GM12874 (cell line): ENCODE results near the gene AQP1.

Source experiments
- TF ChIP-seq, protein P1 (sequence below): IDR thresholded peaks from 2 replicates; pipeline ENCODE4 v1.5.1; 2011; ENCODE audit warnings: low read depth, mild to moderate bottlenecking, control low read depth, low read length, moderate library complexity; ENCODE audit not compliant: insufficient read depth

The AQP1 gene

DNA sequence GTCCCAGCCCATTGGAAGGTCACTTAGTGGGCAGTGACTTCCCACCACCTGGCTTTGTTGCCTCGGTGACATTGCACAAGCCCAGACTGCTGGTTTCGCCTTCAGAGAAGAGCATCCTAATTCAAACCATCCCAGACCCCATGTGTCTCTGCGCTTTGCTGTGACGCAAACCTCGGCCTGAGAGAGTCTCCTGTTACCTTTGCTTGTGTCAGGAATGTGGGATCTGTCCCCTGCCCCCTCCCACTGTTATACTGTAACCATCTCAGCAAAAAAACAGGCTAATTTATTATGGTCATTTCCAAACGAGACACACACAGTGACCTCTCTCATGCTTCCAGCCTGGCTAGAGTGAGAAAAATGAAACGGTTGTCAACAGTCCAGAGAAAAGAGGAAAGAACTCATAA is 25.0 kb upstream of the AQP1 start:
- TF ChIP-seq, protein P1, sequence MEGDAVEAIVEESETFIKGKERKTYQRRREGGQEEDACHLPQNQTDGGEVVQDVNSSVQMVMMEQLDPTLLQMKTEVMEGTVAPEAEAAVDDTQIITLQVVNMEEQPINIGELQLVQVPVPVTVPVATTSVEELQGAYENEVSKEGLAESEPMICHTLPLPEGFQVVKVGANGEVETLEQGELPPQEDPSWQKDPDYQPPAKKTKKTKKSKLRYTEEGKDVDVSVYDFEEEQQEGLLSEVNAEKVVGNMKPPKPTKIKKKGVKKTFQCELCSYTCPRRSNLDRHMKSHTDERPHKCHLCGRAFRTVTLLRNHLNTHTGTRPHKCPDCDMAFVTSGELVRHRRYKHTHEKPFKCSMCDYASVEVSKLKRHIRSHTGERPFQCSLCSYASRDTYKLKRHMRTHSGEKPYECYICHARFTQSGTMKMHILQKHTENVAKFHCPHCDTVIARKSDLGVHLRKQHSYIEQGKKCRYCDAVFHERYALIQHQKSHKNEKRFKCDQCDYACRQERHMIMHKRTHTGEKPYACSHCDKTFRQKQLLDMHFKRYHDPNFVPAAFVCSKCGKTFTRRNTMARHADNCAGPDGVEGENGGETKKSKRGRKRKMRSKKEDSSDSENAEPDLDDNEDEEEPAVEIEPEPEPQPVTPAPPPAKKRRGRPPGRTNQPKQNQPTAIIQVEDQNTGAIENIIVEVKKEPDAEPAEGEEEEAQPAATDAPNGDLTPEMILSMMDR: no peak

DNA sequence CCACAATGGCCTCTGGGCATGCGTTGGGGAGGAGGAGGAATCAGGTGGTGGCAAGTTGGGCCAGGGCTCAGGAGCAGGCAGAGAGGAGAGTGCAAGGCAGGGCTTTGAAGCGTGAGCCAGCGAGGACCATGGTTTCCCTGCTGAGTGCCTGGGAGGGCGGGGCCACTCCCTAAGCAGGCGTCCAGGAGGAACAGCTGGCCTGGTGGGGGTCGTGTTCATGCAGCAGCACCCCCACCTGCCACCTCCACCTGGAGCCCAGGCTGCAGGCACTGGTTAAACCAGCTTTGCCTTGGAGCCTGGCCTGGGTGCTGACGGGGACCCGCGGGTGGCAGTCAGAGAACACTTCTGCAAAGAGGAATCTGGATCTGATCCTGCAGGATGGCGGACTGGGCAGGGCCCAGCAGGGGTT is 24.2 kb upstream of the AQP1 start:
- TF ChIP-seq, protein P1: no peak

DNA sequence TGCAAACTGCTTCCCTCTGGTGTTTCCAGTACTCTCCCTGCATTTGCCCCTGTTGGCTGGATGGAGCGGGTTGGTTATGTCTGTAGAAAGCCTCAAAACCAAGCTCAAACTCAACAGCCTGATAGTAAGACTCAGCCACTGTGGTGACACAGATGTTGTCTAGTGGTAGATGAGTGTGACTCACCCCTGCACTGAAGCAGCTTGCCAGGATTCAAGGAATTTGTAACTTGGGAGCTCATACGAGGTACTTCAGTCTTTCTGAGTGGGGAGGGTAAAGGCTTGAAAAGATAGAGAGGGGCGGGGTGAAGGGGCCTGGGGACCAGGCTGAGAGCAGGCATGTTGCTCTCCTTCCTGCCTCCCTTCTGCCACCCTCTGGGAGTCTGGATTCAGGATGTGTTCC is 22.9 kb upstream of the AQP1 start:
- TF ChIP-seq, protein P1: no peak

DNA sequence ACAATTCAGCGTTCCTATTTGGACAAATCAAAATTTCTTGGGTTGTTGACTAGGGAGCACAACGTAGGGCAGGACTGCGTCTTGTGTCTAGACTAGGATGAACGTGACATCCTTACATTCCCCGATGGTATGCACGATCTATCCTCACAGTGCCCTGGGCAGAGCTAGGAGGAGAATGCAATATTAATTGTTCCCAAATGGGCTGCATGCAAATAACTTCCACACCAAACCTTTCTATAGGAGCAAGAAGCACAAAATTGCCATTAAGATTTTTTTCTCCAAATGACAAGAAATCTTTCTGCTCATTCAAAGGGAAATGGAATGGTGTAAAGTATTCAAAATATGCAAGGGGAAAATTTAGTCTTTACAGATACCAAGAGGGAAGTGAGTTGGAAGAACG is 21.4 kb upstream of the AQP1 start:
- TF ChIP-seq, protein P1: no peak

DNA sequence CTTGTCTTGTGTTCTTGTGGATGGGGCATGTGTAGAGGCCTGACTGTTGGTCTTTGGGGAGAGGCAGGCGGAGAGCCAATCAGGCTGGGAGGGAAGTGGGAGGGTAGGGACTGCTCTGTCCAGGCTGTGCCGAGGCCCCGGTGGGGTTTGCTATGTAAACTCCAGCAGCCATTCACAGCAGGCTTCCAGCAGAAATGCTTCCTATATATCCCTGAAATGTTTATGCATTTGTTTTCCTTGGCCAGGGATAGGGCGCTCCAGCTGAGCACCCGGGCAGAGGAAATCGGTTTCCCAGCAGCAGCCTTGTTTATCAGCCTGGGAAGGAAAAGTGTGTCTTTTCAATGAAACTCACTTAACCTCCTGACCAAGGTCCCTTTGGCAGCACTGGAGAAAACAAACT is 18.3 kb upstream of the AQP1 start:
- TF ChIP-seq, protein P1: no peak

DNA sequence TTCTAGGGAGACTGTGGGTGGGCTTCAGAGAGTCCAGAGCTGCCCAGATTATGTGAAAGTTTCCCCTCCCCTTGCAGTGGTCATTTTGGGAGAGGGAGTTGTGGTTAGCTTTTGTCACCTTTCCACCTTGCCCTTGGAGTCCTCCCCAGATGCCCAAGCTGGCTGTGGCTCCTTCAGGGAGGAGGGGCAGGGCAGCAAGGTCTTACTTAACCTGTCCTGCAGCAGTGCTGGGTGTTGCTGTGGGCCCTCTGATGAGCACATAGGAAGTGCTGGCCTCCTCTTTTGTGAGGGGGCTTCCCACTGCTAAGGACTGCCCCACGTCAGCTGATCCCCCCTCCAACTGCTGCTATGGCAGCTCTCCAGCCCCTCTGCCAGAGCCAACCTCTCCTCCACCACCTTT is 17.6 kb upstream of the AQP1 start:
- TF ChIP-seq, protein P1: no peak

DNA sequence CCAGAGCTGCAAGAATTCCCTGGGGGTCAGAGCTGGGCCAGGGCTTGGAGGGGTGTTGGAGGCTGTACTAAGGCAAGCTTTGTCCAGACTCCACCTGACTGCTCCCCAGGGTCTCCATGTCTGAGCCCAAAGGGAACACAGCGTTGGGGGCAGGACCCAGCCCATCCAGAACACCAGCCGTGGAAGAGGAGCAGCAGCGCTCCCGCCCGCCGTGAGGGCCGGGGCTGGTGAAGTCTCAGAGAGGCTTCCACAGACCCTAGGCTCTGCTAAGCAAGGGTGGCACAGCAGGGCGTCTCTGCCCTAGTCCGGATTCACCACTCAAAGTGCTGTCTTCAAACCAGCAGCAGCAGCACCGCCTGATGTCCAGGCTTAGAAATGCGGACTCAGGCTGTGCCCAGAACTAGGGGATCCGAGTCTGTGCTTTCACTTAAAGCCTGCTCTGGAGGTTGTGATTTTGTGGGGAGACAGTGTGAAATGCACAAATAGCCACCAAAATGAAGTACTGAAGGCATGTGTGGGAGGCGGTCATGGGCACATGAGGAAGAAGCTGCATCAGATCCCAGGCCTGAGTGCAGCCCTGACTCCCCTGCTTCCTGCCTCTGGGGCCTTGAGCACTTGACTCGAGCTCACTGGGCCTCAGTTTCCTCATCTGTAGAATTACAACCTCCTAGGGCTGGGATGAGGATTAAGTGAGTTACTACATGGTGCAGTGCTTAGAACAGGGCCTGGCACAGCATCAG is 16.6 kb upstream of the AQP1 start:
- TF ChIP-seq, protein P1: no peak
